Loucy (cell line): ENCODE data around the gene SIX4.

Experiments used
- H2AFZ ChIP-seq: fragments of 200-600 bp; sonication (generic); 2 replicates; pipeline ENCODE4 v1.6.0; 2016; ENCODE audit warnings: antibody characterized with exemption, mild to moderate bottlenecking, low read length, moderate library complexity
- H3F3A ChIP-seq: fragments of 200-600 bp; 2 replicates; pipeline ENCODE4 v1.6.0; 2016; ENCODE audit warnings: antibody characterized with exemption, low read depth, mild to moderate bottlenecking
- H3K27me3 ChIP-seq: fragments of 200-600 bp; sonication (generic); 2 replicates; pipeline ENCODE4 v1.6.1; 2014; ENCODE audit warnings: low read length, mild to moderate bottlenecking; ENCODE audit not compliant: insufficient read depth, poor library complexity, severe bottlenecking
- H3K36me3 ChIP-seq: fragments of 200-600 bp; sonication (generic); 2 replicates; pipeline ENCODE4 v1.6.1; 2016; ENCODE audit warnings: low read length; ENCODE audit not compliant: insufficient read depth
- H3K4me1 ChIP-seq: fragments of 200-600 bp; sonication (generic); 2 replicates; pipeline ENCODE4 v1.5.1; 2014; ENCODE audit warnings: low read length, mild to moderate bottlenecking; ENCODE audit not compliant: insufficient read depth, poor library complexity, severe bottlenecking
- H3K4me2 ChIP-seq: fragments of 200-600 bp; sonication (generic); 2 replicates; pipeline ENCODE4 v1.6.0; 2014; ENCODE audit warnings: antibody characterized with exemption, low read length, low read depth, mild to moderate bottlenecking; ENCODE audit not compliant: poor library complexity, severe bottlenecking
- H3K4me3 ChIP-seq: fragments of 200-600 bp; sonication (generic); 2 replicates; pipeline ENCODE4 v1.5.1; 2014; ENCODE audit warnings: low read length, mild to moderate bottlenecking, mixed read lengths; ENCODE audit not compliant: poor library complexity, severe bottlenecking
- H3K79me2 ChIP-seq: fragments of 200-600 bp; sonication (generic); 2 replicates; pipeline ENCODE4 v1.6.1; 2014; ENCODE audit warnings: low read length; ENCODE audit not compliant: insufficient read depth
- H3K9ac ChIP-seq: fragments of 200-600 bp; sonication (generic); 2 replicates; pipeline ENCODE4 v1.6.0; 2014; ENCODE audit warnings: mild to moderate bottlenecking, low read depth, low read length, moderate library complexity; ENCODE audit not compliant: poor library complexity, severe bottlenecking
- H3K9me2 ChIP-seq: fragments of 200-600 bp; sonication (generic); replicated peaks from 2 replicates; pipeline ENCODE4 v1.6.1; 2016; ENCODE audit warnings: low read depth, low read length, mixed read lengths
- H3K9me3 ChIP-seq: fragments of 200-600 bp; sonication (generic); 2 replicates; pipeline ENCODE4 v1.6.1; 2014; ENCODE audit warnings: mild to moderate bottlenecking, antibody characterized with exemption, low read length, low read depth; ENCODE audit not compliant: insufficient read depth
- H4K20me1 ChIP-seq: fragments of 200-600 bp; sonication (generic); 2 replicates; pipeline ENCODE4 v1.6.0; 2014; ENCODE audit warnings: antibody characterized with exemption, low read length, mild to moderate bottlenecking; ENCODE audit not compliant: insufficient read depth, poor library complexity, severe bottlenecking
- EZH2phosphoT487 ChIP-seq: fragments of 200-600 bp; IDR thresholded peaks from 2 replicates; pipeline ENCODE4 v1.6.1; 2018; ENCODE audit warnings: antibody characterized with exemption, mild to moderate bottlenecking, moderate library complexity, borderline replicate concordance
- TF ChIP-seq, protein P1 (sequence below): fragments of 200-600 bp; sonication (generic); conservative IDR thresholded peaks from 2 replicates; pipeline ENCODE4 v1.5.1; 2014; ENCODE audit warnings: mild to moderate bottlenecking, antibody characterized with exemption, low read length

SIX4 gene

DNA sequence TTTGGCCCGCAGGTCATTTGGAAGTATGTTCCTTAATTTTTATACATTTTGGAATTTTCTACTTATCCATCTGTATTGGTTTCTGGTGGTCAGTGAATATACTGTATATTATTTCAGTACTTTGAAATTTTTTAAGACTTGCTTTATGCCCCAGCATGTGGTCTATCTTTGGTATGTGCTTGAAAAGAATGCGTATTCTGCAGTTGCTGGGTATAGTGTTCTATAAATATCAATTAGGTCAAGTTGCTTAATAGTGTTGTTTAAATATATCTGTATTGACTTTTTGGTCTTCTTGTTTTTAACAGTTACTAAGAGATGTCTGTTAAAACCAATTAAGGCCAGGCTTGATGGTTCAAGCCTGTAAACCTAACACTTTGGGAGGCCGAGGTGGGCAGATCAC lies 53.2 kb downstream of the SIX4 start:
- Histone ChIP-seq H3K4me2 (no peak overlapping the region), H4K20me1 (no peaks in the 10 kb centered on the region), H2AFZ (no peak overlapping the region), H3K4me3 (no peak overlapping the region), H3K36me3 (no peaks in the 10 kb centered on the region), H3K4me1 (no peaks in the 10 kb centered on the region), H3K9me2 (no peaks in the 10 kb centered on the region), H3K9ac (no peak overlapping the region), H3F3A (no peaks in the 10 kb centered on the region), H3K79me2 (no peaks in the 10 kb centered on the region), H3K27me3 (no peaks in the 10 kb centered on the region), H3K9me3 (no peaks in the 10 kb centered on the region)
- TF ChIP-seq, protein P1, sequence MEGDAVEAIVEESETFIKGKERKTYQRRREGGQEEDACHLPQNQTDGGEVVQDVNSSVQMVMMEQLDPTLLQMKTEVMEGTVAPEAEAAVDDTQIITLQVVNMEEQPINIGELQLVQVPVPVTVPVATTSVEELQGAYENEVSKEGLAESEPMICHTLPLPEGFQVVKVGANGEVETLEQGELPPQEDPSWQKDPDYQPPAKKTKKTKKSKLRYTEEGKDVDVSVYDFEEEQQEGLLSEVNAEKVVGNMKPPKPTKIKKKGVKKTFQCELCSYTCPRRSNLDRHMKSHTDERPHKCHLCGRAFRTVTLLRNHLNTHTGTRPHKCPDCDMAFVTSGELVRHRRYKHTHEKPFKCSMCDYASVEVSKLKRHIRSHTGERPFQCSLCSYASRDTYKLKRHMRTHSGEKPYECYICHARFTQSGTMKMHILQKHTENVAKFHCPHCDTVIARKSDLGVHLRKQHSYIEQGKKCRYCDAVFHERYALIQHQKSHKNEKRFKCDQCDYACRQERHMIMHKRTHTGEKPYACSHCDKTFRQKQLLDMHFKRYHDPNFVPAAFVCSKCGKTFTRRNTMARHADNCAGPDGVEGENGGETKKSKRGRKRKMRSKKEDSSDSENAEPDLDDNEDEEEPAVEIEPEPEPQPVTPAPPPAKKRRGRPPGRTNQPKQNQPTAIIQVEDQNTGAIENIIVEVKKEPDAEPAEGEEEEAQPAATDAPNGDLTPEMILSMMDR = no peak
- no peak for TF ChIP-seq EZH2phosphoT487

DNA sequence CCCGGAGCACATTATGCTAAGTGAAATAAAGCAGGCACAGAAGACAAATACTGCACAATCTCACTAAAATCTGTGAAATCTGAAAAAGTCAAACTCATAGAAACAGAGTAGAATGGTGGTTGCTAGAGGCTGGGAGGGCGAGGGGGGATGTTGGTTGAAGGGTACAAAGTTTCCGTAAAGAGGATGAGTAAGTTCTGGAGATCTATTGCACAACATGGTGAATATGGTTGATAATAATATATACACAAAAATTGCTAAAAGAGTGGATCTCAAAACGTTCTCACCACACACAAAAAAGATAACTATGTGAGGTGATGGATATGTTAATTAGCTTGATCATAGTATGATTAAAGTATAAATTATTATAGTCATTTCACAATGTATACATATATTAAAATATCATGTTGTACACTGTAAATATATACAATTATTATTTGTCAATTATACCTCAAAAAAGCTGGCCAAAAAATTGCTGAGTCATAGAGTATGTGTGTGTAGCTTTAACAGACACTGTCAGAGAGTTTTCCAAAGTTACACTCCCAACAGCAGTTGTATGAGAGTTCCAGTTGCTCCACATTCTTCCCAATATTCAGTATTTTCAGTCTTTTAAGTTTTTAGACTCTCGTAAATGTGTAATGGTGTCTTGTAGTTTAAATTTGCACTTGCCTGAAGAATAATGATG lies 55.6 kb downstream of the SIX4 start:
- H3F3A ChIP-seq = no peaks in the 10 kb centered on the region
- H3K9me2 ChIP-seq = no peaks in the 10 kb centered on the region
- no peak for TF ChIP-seq EZH2phosphoT487
- TF ChIP-seq, protein P1 = no peak
- H2AFZ ChIP-seq = no peak overlapping the region
- H3K79me2 ChIP-seq = no peaks in the 10 kb centered on the region
- H3K4me3 ChIP-seq = no peak overlapping the region
- H3K27me3 ChIP-seq = no peaks in the 10 kb centered on the region
- H3K4me1 ChIP-seq = no peaks in the 10 kb centered on the region
- no peaks in the 10 kb centered on the region for H3K36me3 ChIP-seq
- H3K9ac ChIP-seq = no peak overlapping the region
- no peaks in the 10 kb centered on the region for H4K20me1 ChIP-seq
- no peak overlapping the region for H3K4me2 ChIP-seq
- H3K9me3 ChIP-seq = no peaks in the 10 kb centered on the region

DNA sequence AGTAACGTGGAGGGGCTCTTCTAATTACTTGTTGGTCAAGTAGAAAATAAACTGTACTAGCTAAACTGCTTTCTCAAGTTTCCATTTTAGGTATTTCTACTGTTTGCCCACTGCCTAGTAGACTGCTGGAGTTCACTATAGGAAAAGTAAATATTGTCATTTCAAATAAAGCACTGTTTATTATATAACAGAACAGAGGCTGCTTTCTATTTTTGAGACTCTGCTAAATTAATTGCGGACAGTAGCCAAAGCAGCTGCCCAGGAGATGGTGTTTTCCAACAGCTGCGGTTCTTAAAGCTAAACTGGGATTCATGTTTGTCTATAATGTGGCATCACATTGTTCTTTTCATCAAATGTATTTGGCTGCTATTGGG lies 59.0 kb downstream of the SIX4 start:
- Histone ChIP-seq H3K4me1 (no peaks in the 10 kb centered on the region), H3K79me2 (no peaks in the 10 kb centered on the region), H3K4me3 (no peak overlapping the region), H3K9me2 (no peaks in the 10 kb centered on the region), H2AFZ (no peak overlapping the region), H3K27me3 (no peaks in the 10 kb centered on the region), H3K4me2 (no peak overlapping the region), H3K9ac (no peak overlapping the region), H3F3A (no peaks in the 10 kb centered on the region), H3K9me3 (no peaks in the 10 kb centered on the region), H3K36me3 (no peaks in the 10 kb centered on the region), H4K20me1 (no peaks in the 10 kb centered on the region)
- TF ChIP-seq, protein P1 = no peak
- no peak for TF ChIP-seq EZH2phosphoT487
